GM15510 (cell line): ENCODE measurements around the gene DGAT2.

ENCODE experiments used
- POLR2A ChIP-seq: IDR thresholded peaks from 3 replicates; pipeline ENCODE4 v1.6.1; 2011; ENCODE audit warnings: borderline replicate concordance; ENCODE audit not compliant: insufficient read length; ENCODE audit errors: extremely low read depth

The DGAT2 gene

GRCh38 chr11:75822541-75822940 is 54.0 kb downstream of the DGAT2 start:
- TF ChIP-seq POLR2A: no peak

GRCh38 chr11:75823415-75823814 is 54.8 kb downstream of the DGAT2 start:
- TF ChIP-seq POLR2A: no peak

- TF ChIP-seq POLR2A: no peak
These were observed 55.4 kb downstream of the DGAT2 start for GRCh38 chr11:75823946-75824345.

- no peak for TF ChIP-seq POLR2A
These were observed 58.1 kb downstream of the DGAT2 start for GRCh38 chr11:75826461-75827230.

GRCh38 chr11:75827562-75827961 is 59.0 kb downstream of the DGAT2 start:
- TF ChIP-seq POLR2A: no peak

GRCh38 chr11:75831915-75832502 is 63.4 kb downstream of the DGAT2 start:
- no peak for TF ChIP-seq POLR2A

- no peak for TF ChIP-seq POLR2A
These were observed 66.2 kb downstream of the DGAT2 start for GRCh38 chr11:75834728-75835127.

- TF ChIP-seq POLR2A: no peak
These were observed 67.8 kb downstream of the DGAT2 start for GRCh38 chr11:75836417-75836816.

GRCh38 chr11:75839851-75840250 is 71.3 kb downstream of the DGAT2 start:
- TF ChIP-seq POLR2A: no peak

GRCh38 chr11:75840522-75840921 is 71.9 kb downstream of the DGAT2 start:
- no peak for TF ChIP-seq POLR2A

- TF ChIP-seq POLR2A: no peak
These were observed 73.2 kb downstream of the DGAT2 start for GRCh38 chr11:75841739-75842138.

GRCh38 chr11:75845324-75845723 is 76.7 kb downstream of the DGAT2 start:
- TF ChIP-seq POLR2A: no peak

GRCh38 chr11:75849894-75850293 is 81.3 kb downstream of the DGAT2 start:
- no peak for TF ChIP-seq POLR2A

GRCh38 chr11:75850787-75851186 is 82.2 kb downstream of the DGAT2 start:
- no peak for TF ChIP-seq POLR2A
